Activated T-cell treated with anti-CD3 and anti-CD28 coated beads, Interleukin-2, amount 50 U/mL, for 24 hours (primary cell): ENCODE results near the gene WDFY1.

Experiments
- DNase-seq: peaks from one replicate; pipeline ENCODE4 v3.0.0-alpha.2; 2020
- H3K27ac Mint-ChIP-seq: 2 replicates; pipeline ENCODE4 v1.8.0; 2020; ENCODE audit warnings: mild to moderate bottlenecking, mixed read lengths
- H3K27me3 Mint-ChIP-seq: 2 replicates; pipeline ENCODE4 v1.8.0; 2020; ENCODE audit warnings: mixed read lengths
- H3K36me3 Mint-ChIP-seq: 2 replicates; pipeline ENCODE4 v1.8.0; 2020; ENCODE audit warnings: low read depth, mixed read lengths
- H3K4me1 Mint-ChIP-seq: 2 replicates; pipeline ENCODE4 v1.8.0; 2020; ENCODE audit warnings: low read depth, mixed read lengths
- H3K4me3 Mint-ChIP-seq: 2 replicates; pipeline ENCODE4 v1.8.0; 2020; ENCODE audit warnings: mild to moderate bottlenecking, moderate library complexity, mixed read lengths
- H3K9me3 Mint-ChIP-seq: 2 replicates; pipeline ENCODE4 v1.8.0; 2020; ENCODE audit warnings: mixed read lengths

Gene WDFY1, protein sequence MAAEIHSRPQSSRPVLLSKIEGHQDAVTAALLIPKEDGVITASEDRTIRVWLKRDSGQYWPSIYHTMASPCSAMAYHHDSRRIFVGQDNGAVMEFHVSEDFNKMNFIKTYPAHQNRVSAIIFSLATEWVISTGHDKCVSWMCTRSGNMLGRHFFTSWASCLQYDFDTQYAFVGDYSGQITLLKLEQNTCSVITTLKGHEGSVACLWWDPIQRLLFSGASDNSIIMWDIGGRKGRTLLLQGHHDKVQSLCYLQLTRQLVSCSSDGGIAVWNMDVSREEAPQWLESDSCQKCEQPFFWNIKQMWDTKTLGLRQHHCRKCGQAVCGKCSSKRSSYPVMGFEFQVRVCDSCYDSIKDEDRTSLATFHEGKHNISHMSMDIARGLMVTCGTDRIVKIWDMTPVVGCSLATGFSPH

DNA sequence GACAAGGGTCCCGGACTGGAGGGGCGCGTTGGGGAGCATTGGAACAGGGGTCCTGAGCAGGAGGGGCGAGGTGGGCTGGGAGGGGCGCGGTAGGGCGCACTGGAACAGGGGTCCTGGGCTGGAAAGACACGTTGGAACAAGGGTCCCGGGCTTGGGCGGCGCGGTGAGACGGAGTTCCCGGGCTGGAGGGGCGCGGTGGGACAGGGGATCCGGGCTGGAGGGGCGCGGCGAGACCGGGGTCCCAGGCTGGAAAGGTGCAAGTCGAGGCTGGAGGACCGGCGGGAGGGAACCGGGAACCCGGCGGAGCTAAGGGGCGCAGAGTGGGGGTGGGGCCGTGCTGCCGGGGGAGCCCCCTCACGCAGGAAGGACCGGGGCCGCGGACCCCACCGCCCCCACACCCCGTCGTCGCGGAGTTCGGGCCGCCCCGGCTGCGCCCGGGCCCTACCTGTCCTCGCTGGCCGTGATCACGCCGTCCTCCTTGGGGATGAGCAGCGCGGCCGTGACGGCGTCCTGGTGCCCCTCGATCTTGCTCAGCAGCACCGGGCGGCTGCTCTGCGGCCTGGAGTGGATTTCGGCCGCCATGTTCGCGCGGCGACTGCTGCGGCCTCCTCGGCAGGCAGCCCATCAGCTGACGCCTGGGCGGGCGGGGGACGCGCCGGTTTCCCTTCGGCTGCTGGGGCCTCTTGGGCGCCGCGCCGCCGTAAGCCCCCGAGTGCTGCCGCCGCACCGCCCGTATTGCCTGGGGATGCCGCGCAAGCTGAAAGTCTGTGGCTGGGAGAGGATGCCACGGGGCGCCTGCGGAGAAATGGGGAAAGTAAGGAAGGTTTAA lies at the start of gene WDFY1:
Gene WDFY1, minus strand, starts transcription at position 633 of the 829 bp plus-strand sequence. Its CDS starts 51 bp downstream, at position 582.
- Mint-ChIP-seq H3K27ac (peak within 1 kb of the TSS; percentile 89), H3K27me3 (no peaks in the 10 kb centered on the region), H3K4me1 (peaks cover 62% of the 10 kb centered on the region), H3K4me3 (peak within 1 kb of the TSS; percentile 93), H3K9me3 (peaks cover 4% of the 10 kb centered on the region), H3K36me3 (peaks cover 30% of the 10 kb centered on the region)
- DNase-seq, result peak; percentile 88

DNA sequence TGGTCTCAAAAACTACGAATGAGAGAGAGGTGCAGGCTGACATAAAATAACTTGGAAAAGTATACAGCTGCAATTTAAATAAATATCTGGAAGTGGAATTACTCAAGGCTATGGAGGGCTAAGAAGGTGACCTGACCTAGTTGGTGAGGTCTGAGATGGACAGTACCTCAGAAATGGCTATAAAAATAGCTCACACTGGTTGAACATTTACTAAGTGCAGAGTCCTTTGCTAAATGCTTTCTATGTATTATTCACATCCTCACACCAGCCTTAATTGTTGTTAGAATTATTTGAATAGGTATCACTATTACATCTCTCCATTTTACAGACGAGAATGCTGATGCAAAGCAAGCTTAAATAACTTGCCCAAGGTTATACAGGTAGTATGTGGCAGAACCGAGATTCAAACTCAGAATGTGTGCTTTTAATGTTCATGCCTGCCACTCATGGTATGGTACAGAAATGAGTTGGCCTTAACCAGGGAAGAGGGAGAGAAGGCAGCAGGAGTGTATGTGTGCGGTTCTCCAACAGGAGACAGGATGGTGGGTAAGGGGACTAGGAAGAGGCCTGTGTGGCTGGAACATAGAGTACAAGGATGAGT lies 49.5 kb upstream of the WDFY1 start:
- H3K4me1 Mint-ChIP-seq, result peaks cover 17% of the 10 kb centered on the region
- no peaks in the 10 kb centered on the region for H3K9me3 Mint-ChIP-seq
- no peak for DNase-seq
- H3K27ac Mint-ChIP-seq, result peak overlapping the region; percentile 79
- no peak overlapping the region for H3K4me3 Mint-ChIP-seq
- H3K27me3 Mint-ChIP-seq, result no peaks in the 10 kb centered on the region
- H3K36me3 Mint-ChIP-seq, result peaks cover 19% of the 10 kb centered on the region

DNA sequence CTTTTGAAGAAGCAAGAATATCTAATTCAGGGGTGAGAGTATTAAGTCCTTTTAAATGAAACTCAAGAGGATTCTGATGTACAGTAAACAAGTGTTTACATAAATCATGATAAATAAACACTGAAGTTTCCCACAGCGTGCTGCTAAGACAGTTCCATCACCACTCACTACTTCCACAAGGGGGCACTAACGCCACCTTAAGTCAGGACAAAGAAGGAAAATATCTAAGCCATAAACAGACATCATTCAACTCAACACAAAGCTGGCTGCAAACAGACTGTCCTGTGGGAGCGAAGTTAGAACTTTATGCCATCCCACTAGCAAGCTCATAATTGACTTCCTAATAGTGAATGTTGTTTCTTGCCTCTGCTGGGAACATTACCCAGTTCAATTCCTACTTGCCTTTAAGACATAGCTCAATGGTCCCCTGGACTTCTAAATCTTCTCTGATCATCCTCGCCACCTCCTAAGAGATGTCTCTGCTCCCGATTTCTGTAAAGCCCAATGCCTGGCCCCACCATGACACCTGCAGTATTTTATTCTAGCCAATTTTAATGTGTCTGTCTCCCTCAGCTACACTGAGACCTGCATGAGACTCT lies 48.6 kb upstream of the WDFY1 start:
- Mint-ChIP-seq H3K9me3 (no peaks in the 10 kb centered on the region), H3K4me1 (peaks cover 17% of the 10 kb centered on the region), H3K27ac (no peak overlapping the region), H3K27me3 (no peaks in the 10 kb centered on the region), H3K4me3 (no peak overlapping the region), H3K36me3 (peaks cover 21% of the 10 kb centered on the region)
- peak; percentile 51 for DNase-seq

DNA sequence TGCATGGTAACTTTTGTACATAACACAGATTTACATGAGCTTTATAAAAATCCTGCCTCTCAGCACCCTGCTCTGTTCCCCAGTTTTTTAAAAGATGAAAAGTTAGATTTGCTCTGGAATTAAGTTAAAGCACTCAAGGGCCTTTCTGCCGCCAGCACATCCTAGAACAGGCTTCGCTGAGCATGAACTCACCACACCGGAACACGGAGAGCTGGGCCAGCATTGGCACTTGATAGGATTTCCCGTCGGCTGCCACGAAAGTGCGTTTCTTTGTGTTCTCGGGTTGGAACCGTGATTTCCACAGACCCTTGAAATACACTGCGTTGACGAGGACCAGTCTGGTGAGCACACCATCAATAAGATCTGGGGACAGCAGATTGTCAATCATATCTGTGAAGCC lies 46.5 kb upstream of the WDFY1 start:
- H3K36me3 Mint-ChIP-seq, result peaks cover 21% of the 10 kb centered on the region

DNA sequence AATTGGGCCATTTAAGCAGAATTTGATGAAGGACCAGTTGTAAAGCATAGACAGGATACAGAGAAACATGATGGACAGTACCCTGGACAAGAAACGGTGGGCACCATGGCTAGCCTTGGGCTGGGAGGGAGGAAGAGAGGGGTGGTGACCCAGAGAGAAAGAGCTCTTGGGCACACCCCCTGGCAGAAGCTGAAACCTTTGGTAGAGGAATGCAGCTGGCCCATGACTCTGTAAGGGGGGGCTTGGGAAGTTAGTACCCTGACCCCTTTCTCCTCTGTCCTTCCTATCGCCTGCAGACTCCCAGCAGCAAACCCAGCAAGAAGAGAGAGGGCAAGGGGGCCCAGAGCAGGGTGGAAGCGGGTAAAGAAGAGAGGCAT lies 44.7 kb upstream of the WDFY1 start:
- peaks cover 7% of the 10 kb centered on the region for H3K4me1 Mint-ChIP-seq
- DNase-seq, result no peak
- no peak overlapping the region for H3K27ac Mint-ChIP-seq
- no peaks in the 10 kb centered on the region for H3K27me3 Mint-ChIP-seq
- H3K36me3 Mint-ChIP-seq, result peaks cover 13% of the 10 kb centered on the region
- no peaks in the 10 kb centered on the region for H3K9me3 Mint-ChIP-seq
- H3K4me3 Mint-ChIP-seq, result no peak overlapping the region

More for the DNA sequence above, 46.5 kb upstream of the WDFY1 start:
- Mint-ChIP-seq H3K27me3 (no peaks in the 10 kb centered on the region), H3K4me1 (peaks cover 17% of the 10 kb centered on the region), H3K27ac (no peak overlapping the region), H3K9me3 (no peaks in the 10 kb centered on the region), H3K4me3 (no peak overlapping the region)
- no peak for DNase-seq

DNA sequence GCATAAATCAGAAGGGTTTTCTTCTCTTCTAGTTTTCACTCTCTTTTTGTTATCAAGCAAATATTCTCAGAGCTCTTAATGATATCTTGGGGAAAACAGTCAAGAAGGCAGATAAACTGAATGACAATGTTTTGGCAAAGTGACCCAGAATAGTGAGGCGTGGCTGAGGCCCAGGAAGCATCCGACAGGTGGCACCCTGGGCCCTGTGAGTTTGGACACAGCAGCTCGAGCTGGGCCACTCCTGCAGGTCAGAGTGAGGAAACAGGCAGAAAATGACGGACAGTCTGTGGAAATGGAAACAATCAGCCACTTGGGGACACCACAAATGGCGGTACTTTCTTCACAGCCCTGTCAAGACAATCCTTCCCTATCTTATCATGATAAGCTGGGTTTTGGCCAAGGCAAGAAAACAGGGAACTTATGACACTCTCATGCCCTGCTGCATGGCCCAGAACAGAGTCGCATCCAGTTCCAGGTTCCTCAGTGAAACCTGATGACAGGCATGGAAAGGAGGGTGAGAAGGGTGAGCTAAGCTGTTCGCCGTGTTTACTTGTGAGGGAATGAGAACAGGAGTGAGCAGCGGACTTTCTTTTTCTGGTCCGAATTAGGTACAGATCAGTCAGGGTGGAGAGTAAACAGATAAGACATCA lies 44.2 kb upstream of the WDFY1 start:
- no peaks in the 10 kb centered on the region for H3K27me3 Mint-ChIP-seq
- no peak overlapping the region for H3K27ac Mint-ChIP-seq
- peaks cover 18% of the 10 kb centered on the region for H3K36me3 Mint-ChIP-seq
- no peak overlapping the region for H3K4me3 Mint-ChIP-seq
- no peaks in the 10 kb centered on the region for H3K9me3 Mint-ChIP-seq
- no peak for DNase-seq
- peaks cover 3% of the 10 kb centered on the region for H3K4me1 Mint-ChIP-seq

DNA sequence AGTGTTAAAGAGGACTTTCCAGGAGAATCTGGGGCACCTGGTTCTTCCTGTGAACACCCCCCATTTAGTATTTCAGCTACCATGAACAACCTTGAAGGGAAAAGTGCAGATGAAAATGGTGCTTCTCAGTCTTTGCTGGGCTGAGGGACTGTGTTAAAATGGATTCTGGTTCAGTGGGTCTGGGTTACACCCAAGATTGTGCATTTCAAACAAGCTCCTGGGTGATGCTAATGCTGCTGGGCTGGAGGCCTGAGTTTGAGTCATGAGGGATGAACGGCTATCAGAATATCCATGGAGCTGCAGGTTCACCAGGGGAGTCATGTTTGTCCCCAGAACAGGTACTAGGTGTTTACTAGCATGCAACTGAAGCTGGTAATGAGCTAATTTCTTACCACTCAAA lies 36.1 kb upstream of the WDFY1 start:
- H3K4me1 Mint-ChIP-seq, result peaks cover 4% of the 10 kb centered on the region
- no peak overlapping the region for H3K27ac Mint-ChIP-seq
- H3K36me3 Mint-ChIP-seq, result peaks cover 38% of the 10 kb centered on the region
- H3K9me3 Mint-ChIP-seq, result no peaks in the 10 kb centered on the region
- no peak for DNase-seq
- no peak overlapping the region for H3K4me3 Mint-ChIP-seq
- H3K27me3 Mint-ChIP-seq, result no peaks in the 10 kb centered on the region

DNA sequence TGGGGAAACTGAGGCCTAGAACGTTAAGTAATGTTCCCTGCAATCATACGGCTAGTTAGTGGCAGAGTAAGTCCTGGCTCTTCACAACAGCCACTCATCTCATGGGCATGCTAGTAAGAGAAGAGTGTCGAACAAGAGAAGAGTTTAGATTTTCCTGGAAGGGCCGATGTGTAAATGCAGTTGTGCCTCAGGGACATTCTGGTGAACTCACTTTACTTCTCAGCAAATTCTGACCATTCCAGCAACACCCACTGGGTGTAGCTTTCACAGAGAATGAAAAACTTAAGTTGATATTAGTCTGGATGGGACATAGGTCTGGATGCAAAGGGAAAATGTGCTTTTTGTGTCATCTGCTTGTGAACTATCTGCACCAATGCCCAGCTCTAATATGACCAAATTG lies 35.7 kb upstream of the WDFY1 start:
- Mint-ChIP-seq H3K27me3 (no peaks in the 10 kb centered on the region), H3K9me3 (no peaks in the 10 kb centered on the region), H3K4me3 (no peak overlapping the region), H3K36me3 (peaks cover 38% of the 10 kb centered on the region), H3K27ac (no peak overlapping the region), H3K4me1 (peaks cover 4% of the 10 kb centered on the region)
- DNase-seq, result no peak

DNA sequence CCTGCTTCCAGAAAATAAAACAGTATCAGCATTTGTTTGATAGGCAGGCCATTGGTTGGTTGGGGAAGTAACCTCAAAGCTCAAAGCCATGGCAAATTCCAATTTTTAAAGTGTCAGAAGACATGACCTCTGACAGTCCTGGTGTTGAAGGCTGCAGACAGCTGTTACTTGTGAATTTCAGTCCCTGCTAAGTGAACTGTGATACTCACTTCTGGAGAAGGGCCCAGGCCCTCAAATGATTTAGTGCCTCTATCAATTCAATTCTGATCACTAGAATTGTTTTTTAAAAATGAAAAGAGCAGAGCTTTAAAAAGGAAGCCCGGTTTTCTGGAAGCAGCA lies 35.2 kb upstream of the WDFY1 start:
- Mint-ChIP-seq H3K27me3 (no peaks in the 10 kb centered on the region), H3K27ac (no peak overlapping the region), H3K4me3 (no peak overlapping the region), H3K9me3 (no peaks in the 10 kb centered on the region), H3K36me3 (peaks cover 38% of the 10 kb centered on the region), H3K4me1 (peaks cover 4% of the 10 kb centered on the region)
- DNase-seq, result no peak

DNA sequence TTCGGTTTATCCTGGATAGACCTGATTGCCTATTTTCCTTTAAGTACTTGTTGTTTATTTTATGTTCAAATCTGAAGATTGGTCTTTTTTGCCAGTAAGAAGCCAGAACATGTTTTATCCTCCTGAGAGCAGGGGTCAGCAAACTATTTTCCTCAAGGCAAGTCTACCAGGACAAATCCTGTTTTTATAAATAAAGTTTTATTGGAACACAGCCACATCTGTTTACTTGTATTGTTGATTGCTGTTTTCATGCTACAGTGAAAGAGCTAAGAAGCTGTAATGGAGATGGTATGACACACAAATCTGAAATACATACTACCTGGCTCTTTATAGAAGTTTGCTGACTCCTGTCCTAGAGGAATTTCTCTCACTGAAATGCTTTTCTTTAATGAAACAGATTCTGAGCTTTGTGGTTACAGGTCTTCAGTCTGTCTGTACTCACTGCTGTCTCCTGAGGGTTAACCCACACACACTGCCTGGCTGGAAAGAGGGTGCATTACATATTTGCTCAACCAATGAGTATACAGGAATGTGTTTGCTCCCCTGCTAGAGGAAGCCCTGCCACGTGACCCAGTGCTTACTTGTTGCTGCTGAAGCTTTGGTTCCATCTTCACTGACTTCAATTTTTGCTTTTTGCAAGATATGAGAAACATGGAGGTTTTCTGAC lies 34.7 kb upstream of the WDFY1 start:
- H3K27me3 Mint-ChIP-seq, result no peaks in the 10 kb centered on the region
- H3K27ac Mint-ChIP-seq, result no peak overlapping the region
- DNase-seq, result no peak
- H3K4me3 Mint-ChIP-seq, result no peak overlapping the region
- H3K4me1 Mint-ChIP-seq, result peaks cover 4% of the 10 kb centered on the region
- peaks cover 38% of the 10 kb centered on the region for H3K36me3 Mint-ChIP-seq
- H3K9me3 Mint-ChIP-seq, result no peaks in the 10 kb centered on the region

DNA sequence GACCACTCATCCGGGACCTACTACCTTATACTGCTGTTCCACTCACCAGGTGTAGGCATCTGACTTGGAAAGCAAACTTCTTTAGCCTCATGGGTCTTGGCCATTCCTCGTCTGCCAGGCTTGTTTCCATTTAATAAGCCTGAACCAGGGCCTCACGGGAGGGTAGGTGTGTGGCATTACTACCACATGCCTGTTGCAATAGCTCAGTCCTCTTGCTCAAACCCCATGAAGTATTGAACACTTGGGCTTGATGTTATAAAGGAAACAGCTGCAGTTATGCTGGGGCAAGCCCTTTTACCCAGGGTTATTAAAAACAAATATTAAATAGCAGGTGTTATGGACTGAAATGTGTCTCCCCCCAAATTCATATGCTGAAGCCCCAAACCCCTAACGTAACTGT lies 33.3 kb upstream of the WDFY1 start:
- Mint-ChIP-seq H3K4me3 (no peak overlapping the region), H3K36me3 (peaks cover 26% of the 10 kb centered on the region), H3K4me1 (peaks cover 4% of the 10 kb centered on the region), H3K9me3 (no peaks in the 10 kb centered on the region), H3K27me3 (no peaks in the 10 kb centered on the region), H3K27ac (no peak overlapping the region)
- DNase-seq, result no peak

DNA sequence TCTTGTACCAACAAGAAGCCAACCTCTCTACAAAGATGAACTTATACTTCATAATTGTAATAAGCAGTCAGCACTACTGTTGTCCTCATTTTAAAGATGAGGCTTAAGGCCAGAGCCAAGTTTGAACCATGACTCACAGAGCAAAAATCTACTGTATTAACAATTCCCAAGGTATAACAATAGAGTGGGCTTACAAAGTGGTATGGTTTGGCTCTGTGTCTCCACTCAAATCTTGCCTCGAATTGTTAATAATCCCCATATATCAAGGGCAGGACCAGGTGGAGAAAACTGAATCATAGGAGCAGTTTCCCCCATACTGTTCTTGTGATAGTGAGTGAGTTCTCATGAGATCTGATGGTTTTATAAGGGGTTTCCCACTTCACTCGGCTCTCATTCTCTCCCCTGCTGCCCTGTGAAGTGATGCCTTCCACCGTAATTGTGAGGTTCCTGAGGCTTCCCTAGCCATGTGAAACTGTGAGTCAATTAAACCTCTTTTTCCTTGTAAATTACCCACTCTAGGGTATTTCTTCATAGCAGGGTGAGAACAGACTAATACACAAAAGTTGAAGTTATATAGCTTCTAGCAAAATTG lies 31.6 kb upstream of the WDFY1 start:
- no peak for DNase-seq
- no peaks in the 10 kb centered on the region for H3K27me3 Mint-ChIP-seq
- no peaks in the 10 kb centered on the region for H3K9me3 Mint-ChIP-seq
- H3K4me3 Mint-ChIP-seq, result no peak overlapping the region
- H3K36me3 Mint-ChIP-seq, result peaks cover 31% of the 10 kb centered on the region
- no peak overlapping the region for H3K27ac Mint-ChIP-seq
- H3K4me1 Mint-ChIP-seq, result peaks cover 4% of the 10 kb centered on the region

DNA sequence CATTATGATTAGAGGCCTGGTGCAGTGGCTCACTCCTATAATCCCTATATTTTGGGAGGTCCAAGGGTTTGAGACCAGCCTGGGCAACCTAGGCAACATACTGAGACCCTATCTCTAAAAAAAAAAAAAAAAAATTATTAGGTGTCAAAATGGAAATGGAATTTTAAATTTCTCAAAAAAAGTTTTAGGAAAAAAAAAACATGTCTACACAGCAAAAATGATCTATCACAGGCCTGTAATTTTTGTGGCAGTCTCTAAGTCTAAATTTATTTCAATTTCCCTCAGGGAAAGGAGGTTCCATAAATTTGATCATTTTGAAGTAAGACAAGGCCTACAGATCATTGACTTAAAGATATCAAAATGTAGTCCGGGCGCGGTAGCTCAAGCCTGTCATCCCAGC lies 28.5 kb upstream of the WDFY1 start:
- Mint-ChIP-seq H3K9me3 (no peaks in the 10 kb centered on the region), H3K36me3 (peaks cover 32% of the 10 kb centered on the region), H3K4me1 (peaks cover 10% of the 10 kb centered on the region), H3K27me3 (no peaks in the 10 kb centered on the region), H3K4me3 (no peak overlapping the region), H3K27ac (no peak overlapping the region)
- no peak for DNase-seq
